Amniotic stem cell (primary cell): Measurements from ENCODE around the gene TMEM260.
"Not testable (repeated sequence)": the region's sequence is repeated elsewhere in the genome, so short reads cannot be mapped to it uniquely, and the experiment has no call there.

ENCODE experiments used
- DNase-seq: peaks from one replicate; lab custom pipeline; 2025; lab: John Stamatoyannopoulos, UW

TMEM260 gene

GRCh38 chr14:56598519-56598918 is 18.9 kb downstream of the TMEM260 start:
- DNase-seq, result no peak

GRCh38 chr14:56603648-56604047 is 24.1 kb downstream of the TMEM260 start:
- no peak for DNase-seq

GRCh38 chr14:56608689-56609088 is 29.1 kb downstream of the TMEM260 start:
- DNase-seq, result no peak

- DNase-seq, result not testable (repeated sequence)
These were observed 32.1 kb downstream of the TMEM260 start for GRCh38 chr14:56611663-56612062.

- DNase-seq, result no peak
These were observed 37.5 kb downstream of the TMEM260 start for GRCh38 chr14:56617084-56617483.

- DNase-seq, result no peak
These were observed 51.1 kb downstream of the TMEM260 start for GRCh38 chr14:56630707-56631106.

GRCh38 chr14:56632195-56632594 is 52.6 kb downstream of the TMEM260 start:
- no peak for DNase-seq

- no peak for DNase-seq
These were observed 53.9 kb downstream of the TMEM260 start for GRCh38 chr14:56633544-56633943.

- DNase-seq, result no peak
These were observed 55.4 kb downstream of the TMEM260 start for GRCh38 chr14:56635041-56635440.

- no peak for DNase-seq
These were observed 67.9 kb downstream of the TMEM260 start for GRCh38 chr14:56647493-56647892.

- no peak for DNase-seq
These were observed 69.1 kb downstream of the TMEM260 start for GRCh38 chr14:56648508-56649301.

GRCh38 chr14:56649382-56649781 is 69.8 kb downstream of the TMEM260 start:
- DNase-seq, result no peak

GRCh38 chr14:56650048-56650447 is 70.5 kb downstream of the TMEM260 start:
- DNase-seq, result no peak

- no peak for DNase-seq
These were observed 71.4 kb downstream of the TMEM260 start for GRCh38 chr14:56650979-56651378.

GRCh38 chr14:56657604-56658003 is 78.0 kb downstream of the TMEM260 start:
- DNase-seq, result no peak

GRCh38 chr14:56659378-56659777 is 79.8 kb downstream of the TMEM260 start:
- no peak for DNase-seq

- peak; percentile 29 for DNase-seq
These were observed 80.5 kb downstream of the TMEM260 start for GRCh38 chr14:56659964-56660551.

GRCh38 chr14:56660677-56661389 is 81.2 kb downstream of the TMEM260 start:
- no peak for DNase-seq

GRCh38 chr14:56661478-56661877 is 81.9 kb downstream of the TMEM260 start:
- DNase-seq, result no peak

- DNase-seq, result no peak
These were observed 85.3 kb downstream of the TMEM260 start for GRCh38 chr14:56664811-56665421.

GRCh38 chr14:56666294-56666693 is 86.7 kb downstream of the TMEM260 start:
- DNase-seq, result no peak

GRCh38 chr14:56666716-56667115 is 87.1 kb downstream of the TMEM260 start:
- no peak for DNase-seq

- not testable (repeated sequence) for DNase-seq
These were observed 87.7 kb downstream of the TMEM260 start for GRCh38 chr14:56667290-56667689.
